Dermis microvascular lymphatic vessel endothelial cell (primary cell): ENCODE data around the gene GALNT18. TPM values are rescaled to one million over a fixed set of nuclear protein-coding genes. Genes with fewer than 3 reads are reported as not detected.

Experiments used
- DNase-seq, 2 donors: peaks; one replicate each; pipeline versions ENCODE4 v3.0.0 to v3.0.0-alpha.2; 2010; ENCODE audit warnings: low read depth in 2 of 2
- total RNA-seq: library from RNA; depleted of rRNA; stranded (reverse); fragments of >200 nt; gene quantifications from 2 replicates; pipeline ENCODE4 v1.2.1, GENCODE V29; 2014

Gene GALNT18
- total RNA-seq, 1 donor from 2014 or later = 81.3 TPM

- no peak for DNase-seq
These were observed 120.9 kb downstream of the GALNT18 start for GRCh38 chr11:11500744-11501487.

- DNase-seq = no peak
These were observed 122.5 kb downstream of the GALNT18 start for GRCh38 chr11:11499300-11499699.

GRCh38 chr11:11498195-11498594 lies 123.6 kb downstream of the GALNT18 start:
- DNase-seq = peak in 1 of 2 donors; percentile 8

GRCh38 chr11:11496879-11497278 lies 124.9 kb downstream of the GALNT18 start:
- no peak for DNase-seq

GRCh38 chr11:11494348-11494747 lies 127.5 kb downstream of the GALNT18 start:
- no peak for DNase-seq

GRCh38 chr11:11493698-11494097 lies 128.1 kb downstream of the GALNT18 start:
- DNase-seq = no peak

GRCh38 chr11:11491589-11491988 lies 130.2 kb downstream of the GALNT18 start:
- no peak for DNase-seq

- DNase-seq = no peak
These were observed 130.8 kb downstream of the GALNT18 start for GRCh38 chr11:11491014-11491413.

- no peak for DNase-seq
These were observed 135.4 kb downstream of the GALNT18 start for GRCh38 chr11:11486423-11486822.

GRCh38 chr11:11486002-11486401 lies 135.8 kb downstream of the GALNT18 start:
- no peak for DNase-seq

GRCh38 chr11:11483627-11484026 lies 138.2 kb downstream of the GALNT18 start:
- no peak for DNase-seq

- DNase-seq = no peak
These were observed 139.1 kb downstream of the GALNT18 start for GRCh38 chr11:11482730-11483129.

GRCh38 chr11:11481371-11481770 lies 140.4 kb downstream of the GALNT18 start:
- no peak for DNase-seq

- DNase-seq = no peak
These were observed 140.8 kb downstream of the GALNT18 start for GRCh38 chr11:11480971-11481370.

- DNase-seq = no peak
These were observed 143.1 kb downstream of the GALNT18 start for GRCh38 chr11:11478687-11479086.

- DNase-seq = no peak
These were observed 143.9 kb downstream of the GALNT18 start for GRCh38 chr11:11477695-11478420.

- DNase-seq = no peak
These were observed 144.7 kb downstream of the GALNT18 start for GRCh38 chr11:11476971-11477645.

GRCh38 chr11:11476499-11476898 lies 145.3 kb downstream of the GALNT18 start:
- DNase-seq = no peak

GRCh38 chr11:11472106-11472505 lies 149.7 kb downstream of the GALNT18 start:
- DNase-seq = no peak

- no peak for DNase-seq
These were observed 150.6 kb downstream of the GALNT18 start for GRCh38 chr11:11471201-11471600.

GRCh38 chr11:11468954-11469353 lies 152.9 kb downstream of the GALNT18 start:
- no peak for DNase-seq

- DNase-seq = no peak
These were observed 154.5 kb downstream of the GALNT18 start for GRCh38 chr11:11467312-11467711.
